Upper lobe of left lung (tissue), 6 donors: ENCODE measurements around the gene TOB1. TPM values are rescaled to one million over a fixed set of nuclear protein-coding genes. Genes with fewer than 3 reads are reported as not detected.
"Not testable (repeated sequence)": the region's sequence is repeated elsewhere in the genome, so short reads cannot be mapped to it uniquely, and the experiment has no call there.

Experiments used
- ATAC-seq, 2 donors: fragments of 200-7000 bp; cut with Tn5 transposase; one replicate each; pipeline ENCODE4 v1.9.1; 2022; ENCODE audit warnings: mild to moderate bottlenecking in 2 of 2, moderate library complexity in 2 of 2; ENCODE audit not compliant: low FRiP score in 2 of 2
- DNase-seq, 2 donors: peaks; one replicate each; pipeline ENCODE4 v3.0.0-alpha.2; 2019 to 2020
- H3K27ac ChIP-seq, 4 donors: fragments of 200-600 bp; sonication (generic); one replicate each; pipeline ENCODE4 v1.5.1; 2016 to 2019
- H3K27me3 ChIP-seq, 4 donors: fragments of 200-600 bp; sonication (generic); one replicate each; pipeline ENCODE4 v1.5.1; 2017 to 2019
- H3K36me3 ChIP-seq, 4 donors: fragments of 200-600 bp; sonication (generic); one replicate each; pipeline ENCODE4 v1.5.1; 2016 to 2019
- H3K4me1 ChIP-seq, 4 donors: fragments of 200-600 bp; sonication (generic); one replicate each; pipeline ENCODE4 v1.5.1; 2018 to 2019
- H3K4me3 ChIP-seq, 4 donors: fragments of 200-600 bp; sonication (generic); one replicate each; pipeline ENCODE4 v1.5.1; 2017 to 2019; ENCODE audit warnings: mild to moderate bottlenecking in 2 of 4, moderate library complexity in 1 of 4
- H3K9me3 ChIP-seq, 4 donors: fragments of 200-600 bp; sonication (generic); one replicate each; pipeline ENCODE4 v1.5.1; 2018 to 2019
- CTCF ChIP-seq, 6 experiments: fragments of 450-650 bp in 4 of 6; fragments of 200-600 bp in 2 of 6; sonication (generic) in 2 of 6; IDR thresholded peaks; one replicate each; pipeline ENCODE4 v1.5.1; 2016 to 2019; ENCODE audit warnings: antibody characterized with exemption in 6 of 6
- EP300 ChIP-seq, 4 donors: sonication (generic); formaldehyde crosslinking; IDR thresholded peaks; one replicate each; pipeline ENCODE4 v1.5.1; 2017; ENCODE audit warnings: antibody characterized with exemption in 4 of 4, control low read depth in 2 of 4
- POLR2A ChIP-seq, 4 donors: fragments of 450-650 bp; IDR thresholded peaks; one replicate each; pipeline ENCODE4 v1.5.1; 2016 to 2017; ENCODE audit warnings: antibody characterized with exemption in 4 of 4, mild to moderate bottlenecking in 2 of 4
- POLR2AphosphoS5 ChIP-seq, 2 donors: sonication (generic); formaldehyde crosslinking; IDR thresholded peaks; one replicate each; pipeline ENCODE4 v1.5.1; 2017; ENCODE audit warnings: antibody characterized with exemption in 2 of 2
- WGBS, 2 donors: methylation state at CpG; one replicate each; pipeline ENCODE4 v1.1.5; 2017 to 2018; 5-methylcytosine and 5-hydroxymethylcytosine counted together
- total RNA-seq, 6 donors: library from RNA; depleted of rRNA in 4 of 6; stranded (reverse); fragments of >200 nt in 4 of 6; gene quantifications; one replicate each; pipeline versions ENCODE4 v1.1.0 to v1.2.1, GENCODE V29; 2016 to 2021
- donor health status: DM: no; HTN: no; CAD: no; lungs with moderate emphysema.
- donor health status: DM: no; HTN: yes; CAD: no; lungs with severe emphysema.

The TOB1 gene
- total RNA-seq, 6 donors from 2014 or later: 16.0 to 98.5 (median 53.5) TPM

GRCh38 chr17:50898369-50899004, 32.3 kb upstream of the TOB1 start:
- 92 to 93% methylated on average over 4 of the region's 4 CpGs for WGBS, 2 donors

GRCh38 chr17:50894513-50894912, 28.4 kb upstream of the TOB1 start:
- H3K4me1 ChIP-seq, H3K4me3 ChIP-seq, ATAC-seq, H3K27me3 ChIP-seq, DNase-seq, H3K27ac ChIP-seq, H3K36me3 ChIP-seq, H3K9me3 ChIP-seq: not testable (repeated sequence)
- WGBS, 2 donors: 95 to 96% methylated on average over 4 of the region's 4 CpGs

More at GRCh38 chr17:50898369-50899004, 32.3 kb upstream of the TOB1 start:
- no peak overlapping the region for H3K27ac ChIP-seq
- no peaks in the 10 kb centered on the region for H3K4me1 ChIP-seq
- H3K9me3 ChIP-seq: no peaks in the 10 kb centered on the region
- DNase-seq: no peak
- no peak overlapping the region for H3K4me3 ChIP-seq
- no peaks in the 10 kb centered on the region for H3K27me3 ChIP-seq
- no peak for ATAC-seq
- TF ChIP-seq POLR2AphosphoS5 (IDR thresholded peaks at IDR 0.05): no peak
- no peak for TF ChIP-seq POLR2A (IDR thresholded peaks at IDR 0.05)
- TF ChIP-seq CTCF (IDR thresholded peaks at IDR 0.05): no peak
- TF ChIP-seq EP300 (IDR thresholded peaks at IDR 0.05): no peak
- no peaks in the 10 kb centered on the region for H3K36me3 ChIP-seq

GRCh38 chr17:50893183-50893993, 27.2 kb upstream of the TOB1 start:
- ATAC-seq: no peak
- Histone ChIP-seq H3K9me3 (no peaks in the 10 kb centered on the region), H3K36me3 (no peaks in the 10 kb centered on the region), H3K4me1 (no peaks in the 10 kb centered on the region), H3K27ac (no peak overlapping the region), H3K4me3 (no peak overlapping the region), H3K27me3 (no peaks in the 10 kb centered on the region)
- 82 to 87% methylated on average over 28 of the region's 28 CpGs for WGBS, 2 donors
- no peak for DNase-seq
- TF ChIP-seq CTCF (IDR thresholded peaks at IDR 0.05) (no peak), POLR2AphosphoS5 (IDR thresholded peaks at IDR 0.05) (no peak), POLR2A (IDR thresholded peaks at IDR 0.05) (no peak)

GRCh38 chr17:50892101-50892776, 26.1 kb upstream of the TOB1 start:
- TF ChIP-seq CTCF (IDR thresholded peaks at IDR 0.05) (no peak), POLR2A (IDR thresholded peaks at IDR 0.05) (no peak), POLR2AphosphoS5 (IDR thresholded peaks at IDR 0.05) (no peak), EP300 (IDR thresholded peaks at IDR 0.05) (no peak)
- H3K9me3 ChIP-seq: no peaks in the 10 kb centered on the region
- 78 to 87% methylated on average over 9 to 10 of the region's 10 CpGs for WGBS, 2 donors
- no peaks in the 10 kb centered on the region for H3K36me3 ChIP-seq
- H3K27ac ChIP-seq: no peak overlapping the region
- H3K27me3 ChIP-seq: no peaks in the 10 kb centered on the region
- ATAC-seq: no peak
- DNase-seq: no peak
- H3K4me3 ChIP-seq: no peak overlapping the region
- no peaks in the 10 kb centered on the region for H3K4me1 ChIP-seq

- 91 to 97% methylated on average over 4 of the region's 4 CpGs for WGBS, 2 donors
- Histone ChIP-seq H3K27me3 (no peaks in the 10 kb centered on the region), H3K4me1 (no peaks in the 10 kb centered on the region), H3K36me3 (no peaks in the 10 kb centered on the region), H3K4me3 (no peak overlapping the region), H3K27ac (no peak overlapping the region), H3K9me3 (no peaks in the 10 kb centered on the region)
- ATAC-seq: no peak
- DNase-seq: no peak
- TF ChIP-seq POLR2A (IDR thresholded peaks at IDR 0.05) (no peak), CTCF (IDR thresholded peaks at IDR 0.05) (no peak), POLR2AphosphoS5 (IDR thresholded peaks at IDR 0.05) (no peak), EP300 (IDR thresholded peaks at IDR 0.05) (no peak)
Measured at GRCh38 chr17:50891577-50891989, 25.4 kb upstream of the TOB1 start.
